ENCODE results near the gene HMGCL.
A peak's percentile ranks its signal among the peaks of the same experiment; 100 is the strongest.

The HMGCL gene

GRCh38 chr1:23845163-23845562 is 19.9 kb upstream of the HMGCL start:
- TF ChIP-seq CREB5 (CRISPR knock-in tag; IDR thresholded peaks at IDR 0.05; ENCODE audit: low read depth) (no peak), PPARA (CRISPR knock-in tag; IDR thresholded peaks at IDR 0.05; ENCODE audit: borderline replicate concordance) (no peak), ESRRG (CRISPR knock-in tag; IDR thresholded peaks at IDR 0.05) (no peak), BACH2 (CRISPR knock-in tag; IDR thresholded peaks at IDR 0.05; ENCODE audit: borderline replicate concordance) (no peak), ZFP30 (CRISPR knock-in tag; IDR thresholded peaks at IDR 0.05) (no peak), ARNTL (CRISPR knock-in tag; IDR thresholded peaks at IDR 0.05; ENCODE audit: borderline replicate concordance, low read depth) (no peak), PATZ1 (CRISPR knock-in tag; IDR thresholded peaks at IDR 0.05; ENCODE audit: borderline replicate concordance) (no peak), POU6F1 (CRISPR knock-in tag; IDR thresholded peaks at IDR 0.05; ENCODE audit: borderline replicate concordance, low read depth) (no peak), TSHZ2 (CRISPR knock-in tag; IDR thresholded peaks at IDR 0.05) (no peak), ZFP3 (CRISPR knock-in tag; IDR thresholded peaks at IDR 0.05) (no peak), ZNF8 (CRISPR knock-in tag; IDR thresholded peaks at IDR 0.05) (no peak), TCF4 (CRISPR knock-in tag; IDR thresholded peaks at IDR 0.05; ENCODE audit: borderline replicate concordance) (no peak), ZNF70 (CRISPR knock-in tag; IDR thresholded peaks at IDR 0.05) (no peak), CSDC2 (CRISPR knock-in tag; IDR thresholded peaks at IDR 0.05) (no peak), ZC3H10 (CRISPR knock-in tag; IDR thresholded peaks at IDR 0.05) (no peak), ZNF565 (CRISPR knock-in tag; conservative IDR thresholded peaks at IDR 0.05; ENCODE audit: low read depth) (no peak), OSR1 (CRISPR knock-in tag; IDR thresholded peaks at IDR 0.05) (no peak), GLIS3 (CRISPR knock-in tag; IDR thresholded peaks at IDR 0.05) (no peak), TOX (CRISPR knock-in tag; IDR thresholded peaks at IDR 0.05; ENCODE audit: borderline replicate concordance) (no peak)
- no peak for ATAC-seq

- ATAC-seq, result no peak
- TF ChIP-seq PATZ1 (CRISPR knock-in tag; IDR thresholded peaks at IDR 0.05; ENCODE audit: borderline replicate concordance) (no peak), TOX (CRISPR knock-in tag; IDR thresholded peaks at IDR 0.05; ENCODE audit: borderline replicate concordance) (no peak), ZNF8 (CRISPR knock-in tag; IDR thresholded peaks at IDR 0.05) (no peak), RARB (CRISPR knock-in tag; IDR thresholded peaks at IDR 0.05) (no peak), ARNTL (CRISPR knock-in tag; IDR thresholded peaks at IDR 0.05; ENCODE audit: borderline replicate concordance, low read depth) (no peak), CSDC2 (CRISPR knock-in tag; IDR thresholded peaks at IDR 0.05) (no peak), ZNF70 (CRISPR knock-in tag; IDR thresholded peaks at IDR 0.05) (no peak), TCF4 (CRISPR knock-in tag; IDR thresholded peaks at IDR 0.05; ENCODE audit: borderline replicate concordance) (no peak), ESRRG (CRISPR knock-in tag; IDR thresholded peaks at IDR 0.05) (no peak), SNAI2 (CRISPR knock-in tag; IDR thresholded peaks at IDR 0.05) (no peak)
These were observed 18.4 kb upstream of the HMGCL start for GRCh38 chr1:23843644-23844043.

- peak; percentile 100 for ATAC-seq
- TF ChIP-seq BACH2 (CRISPR knock-in tag; IDR thresholded peaks at IDR 0.05; ENCODE audit: borderline replicate concordance) (no peak), OSR1 (CRISPR knock-in tag; IDR thresholded peaks at IDR 0.05) (no peak), ZC3H10 (CRISPR knock-in tag; IDR thresholded peaks at IDR 0.05) (no peak), TSHZ2 (CRISPR knock-in tag; IDR thresholded peaks at IDR 0.05) (no peak), ZNF565 (CRISPR knock-in tag; conservative IDR thresholded peaks at IDR 0.05; ENCODE audit: low read depth) (no peak), CSRNP3 (CRISPR knock-in tag; IDR thresholded peaks at IDR 0.05) (no peak), TOX (CRISPR knock-in tag; IDR thresholded peaks at IDR 0.05; ENCODE audit: borderline replicate concordance) (no peak), ZFP30 (CRISPR knock-in tag; IDR thresholded peaks at IDR 0.05) (no peak), ARNTL (CRISPR knock-in tag; IDR thresholded peaks at IDR 0.05; ENCODE audit: borderline replicate concordance, low read depth) (no peak)
These were observed 13.2 kb upstream of the HMGCL start for GRCh38 chr1:23838401-23838866.
